ENCODE results near the gene CCDC106. TPM values are rescaled to one million over a fixed set of nuclear protein-coding genes. Genes with fewer than 3 reads are reported as not detected.

CCDC106 gene
- total RNA-seq, 1 donor from 2014 or later: 14.0 TPM

DNA sequence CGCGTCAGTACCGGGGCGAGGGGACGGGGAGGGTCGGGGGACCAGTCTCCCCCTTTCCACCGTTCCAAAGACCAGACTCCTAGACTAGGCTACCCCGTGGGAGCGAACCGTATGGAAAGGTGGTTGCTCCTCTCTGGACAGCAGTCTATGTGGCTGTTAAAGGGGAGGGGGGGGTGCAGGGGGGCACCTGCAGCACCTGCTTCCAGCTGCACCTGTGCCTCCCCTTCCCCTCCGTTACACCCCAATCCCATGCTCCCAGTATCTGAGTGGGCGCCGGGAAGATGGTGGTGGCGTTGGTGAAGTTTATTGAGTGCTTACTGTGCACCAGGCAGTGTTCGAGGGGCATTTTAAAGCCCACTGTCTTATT is 47.4 kb upstream of the CCDC106 start:
- POLR2A ChIA-PET: interaction anchor here (0.5 to 4.5 kb wide), 8 partner anchors 15 to 792 kb away, joined by 3 to 45 read pairs (median 20); partner anchors contain the start of genes CCDC106, U2AF2 and ZNF628
- Mint-ChIP-seq H3K4me1 (peaks cover 23% of the 10 kb centered on the region), H3K9me3 (peaks cover 2% of the 10 kb centered on the region), H3K27me3 (no peaks in the 10 kb centered on the region), H3K27ac (peak overlapping the region; percentile 79), H3K4me3 (peak overlapping the region; percentile 75), H3K36me3 (ENCODE audit: low read depth) (peaks cover 30% of the 10 kb centered on the region)
- ATAC-seq (ENCODE audit: low read depth) (no peak), DNase-seq (no peak)
- TF ChIP-seq CTCF (IDR thresholded peaks at IDR 0.05): no peak
- intact Hi-C loops (cut with micrococcal nuclease): loop anchor here (10.0 kb wide), 1 partner anchor 346 kb away; the partner anchor contains the start of gene PPP6R1
- CTCF ChIA-PET: no interaction called here

- Mint-ChIP-seq H3K36me3 (ENCODE audit: low read depth) (peaks cover 29% of the 10 kb centered on the region), H3K27ac (peak overlapping the region; percentile 79), H3K27me3 (no peaks in the 10 kb centered on the region), H3K4me1 (peaks cover 26% of the 10 kb centered on the region), H3K4me3 (peak overlapping the region; percentile 75), H3K9me3 (no peaks in the 10 kb centered on the region)
- no peak for TF ChIP-seq CTCF (IDR thresholded peaks at IDR 0.05)
- intact Hi-C loops (cut with micrococcal nuclease): loop anchor here (10.0 kb wide), 1 partner anchor 346 kb away; the partner anchor contains the start of gene PPP6R1
- POLR2A ChIA-PET: interaction anchor here (0.5 to 4.5 kb wide), 3 partner anchors 15 to 792 kb away, joined by 3 to 45 read pairs (median 42); partner anchors contain the start of gene U2AF2
- no peak for ATAC-seq (ENCODE audit: low read depth)
- CTCF ChIA-PET: no interaction called here
- DNase-seq: no peak
Observed at GRCh38 chr19:55601084-55601483, 46.9 kb upstream of the CCDC106 start.

DNA sequence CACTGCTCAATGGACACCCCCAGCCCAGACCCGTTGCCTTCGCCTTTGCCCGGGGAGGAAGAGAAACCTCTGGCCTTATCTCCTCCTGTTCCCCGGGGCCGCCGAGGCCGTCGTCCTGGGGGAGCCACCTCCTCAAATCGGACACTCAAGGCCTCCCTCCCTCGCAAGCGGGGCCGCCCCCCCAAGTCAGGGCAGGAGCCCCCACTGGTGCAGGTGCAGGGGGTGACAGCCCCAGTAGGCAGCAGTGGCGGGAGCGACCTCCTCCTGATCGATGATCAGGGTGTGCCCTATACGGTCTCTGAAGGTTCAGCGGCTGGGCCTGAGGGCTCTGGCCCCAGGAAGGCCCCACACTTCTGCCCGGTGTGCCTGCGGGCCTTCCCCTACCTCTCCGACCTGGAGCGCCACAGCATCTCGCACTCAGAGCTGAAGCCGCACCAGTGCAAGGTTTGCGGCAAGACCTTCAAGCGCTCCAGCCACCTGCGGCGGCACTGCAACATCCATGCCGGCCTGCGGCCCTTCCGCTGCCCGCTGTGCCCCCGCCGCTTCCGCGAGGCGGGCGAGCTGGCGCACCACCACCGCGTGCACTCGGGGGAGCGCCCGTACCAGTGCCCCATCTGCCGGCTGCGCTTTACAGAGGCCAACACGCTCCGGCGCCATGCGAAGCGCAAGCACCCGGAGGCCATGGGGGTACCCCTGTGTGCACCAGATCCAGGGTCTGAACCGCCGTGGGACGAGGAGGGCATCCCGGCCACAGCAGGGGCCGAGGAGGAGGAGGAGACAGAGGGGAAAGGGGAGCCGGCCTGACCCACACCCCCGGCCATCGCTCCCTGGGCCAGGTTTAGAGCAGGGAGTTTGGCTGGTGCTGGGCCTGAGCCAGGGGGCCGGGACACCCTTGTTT is 45.7 kb upstream of the CCDC106 start:
- ATAC-seq (ENCODE audit: low read depth) (no peak), DNase-seq (no peak)
- H3K27me3 Mint-ChIP-seq: no peaks in the 10 kb centered on the region
- ChIA-PET CTCF (no interaction called here), POLR2A (interaction anchor here (0.7 kb wide), 1 partner anchor 9 kb away, joined by 4 read pairs; no protein-coding TSS in a partner anchor)
- intact Hi-C loops (cut with micrococcal nuclease): loop anchor here (10.0 kb wide), 1 partner anchor 348 kb away; the partner anchor contains the start of gene PPP6R1
- peaks cover 37% of the 10 kb centered on the region for H3K4me1 Mint-ChIP-seq
- TF ChIP-seq CTCF (IDR thresholded peaks at IDR 0.05): no peak
- peaks cover 29% of the 10 kb centered on the region for H3K36me3 Mint-ChIP-seq (ENCODE audit: low read depth)
- H3K9me3 Mint-ChIP-seq: no peaks in the 10 kb centered on the region
- H3K4me3 Mint-ChIP-seq: no peak overlapping the region
- peak overlapping the region; percentile 79 for H3K27ac Mint-ChIP-seq

- Mint-ChIP-seq H3K36me3 (ENCODE audit: low read depth) (peaks cover 32% of the 10 kb centered on the region), H3K27me3 (no peaks in the 10 kb centered on the region), H3K9me3 (no peaks in the 10 kb centered on the region), H3K4me1 (peaks cover 44% of the 10 kb centered on the region), H3K4me3 (no peak overlapping the region), H3K27ac (peak overlapping the region; percentile 53)
- ChIA-PET POLR2A (interaction anchor here (1.4 kb wide), 1 partner anchor 37 kb away, joined by 4 read pairs; the partner anchor contains the start of gene ZNF580), CTCF (no interaction called here)
- ATAC-seq (ENCODE audit: low read depth): no peak
- no peak for TF ChIP-seq CTCF (IDR thresholded peaks at IDR 0.05)
- intact Hi-C loops (cut with micrococcal nuclease): loop anchor here (10.0 kb wide), 1 partner anchor 348 kb away; the partner anchor contains the start of gene PPP6R1
- no peak for DNase-seq
Observed at GRCh38 chr19:55603115-55603514, 44.9 kb upstream of the CCDC106 start.
